AG09309 (cell line): ENCODE results near the gene MEGF11.

Source experiments
- DNase-seq: peaks from one replicate; pipeline ENCODE4 v3.0.0-alpha.2; 2010; ENCODE audit warnings: low read depth
- H3K4me3 ChIP-seq: 2 replicates; pipeline ENCODE4 v1.5.1; 2011; ENCODE audit warnings: mild to moderate bottlenecking, low read depth, low read length, moderate library complexity; ENCODE audit not compliant: control insufficient read depth
- CTCF ChIP-seq: IDR thresholded peaks from 2 replicates; pipeline ENCODE4 v1.5.1; 2011; ENCODE audit warnings: mild to moderate bottlenecking, low read depth, low read length, inconsistent platforms; ENCODE audit not compliant: insufficient read depth, control insufficient read depth; ENCODE audit errors: missing control alignments

Gene MEGF11

GRCh38 chr15:66016199-66016598, 237.4 kb downstream of the MEGF11 start:
- no peak for DNase-seq
- TF ChIP-seq CTCF = no peak
- H3K4me3 ChIP-seq = no peak overlapping the region

- no peak overlapping the region for H3K4me3 ChIP-seq
- no peak for DNase-seq
- no peak for TF ChIP-seq CTCF
These were observed 238.8 kb downstream of the MEGF11 start for GRCh38 chr15:66014635-66015182.

DNA sequence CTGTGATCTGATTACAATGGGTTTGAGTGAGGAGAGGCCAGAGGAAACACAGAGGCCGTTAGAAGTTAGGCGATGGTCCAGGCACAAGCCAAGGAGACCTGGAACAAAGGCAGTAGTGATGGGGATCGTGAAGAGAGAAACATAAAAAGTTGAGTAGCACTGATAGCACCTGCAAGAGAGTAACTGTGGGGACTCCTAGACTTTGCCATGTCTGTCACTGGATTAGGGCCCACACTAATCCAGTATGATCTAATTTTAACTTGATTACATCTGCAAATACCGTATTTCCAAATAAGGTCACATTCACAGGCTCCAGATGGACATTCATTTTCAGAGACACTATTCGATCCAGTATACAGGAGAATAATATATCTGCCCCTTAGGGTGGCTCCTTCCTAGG, 239.5 kb downstream of the MEGF11 start:
- no peak for DNase-seq
- TF ChIP-seq CTCF = no peak
- no peak overlapping the region for H3K4me3 ChIP-seq

GRCh38 chr15:66008940-66009562, 244.5 kb downstream of the MEGF11 start:
- no peak for DNase-seq
- H3K4me3 ChIP-seq = no peak overlapping the region
- no peak for TF ChIP-seq CTCF

DNA sequence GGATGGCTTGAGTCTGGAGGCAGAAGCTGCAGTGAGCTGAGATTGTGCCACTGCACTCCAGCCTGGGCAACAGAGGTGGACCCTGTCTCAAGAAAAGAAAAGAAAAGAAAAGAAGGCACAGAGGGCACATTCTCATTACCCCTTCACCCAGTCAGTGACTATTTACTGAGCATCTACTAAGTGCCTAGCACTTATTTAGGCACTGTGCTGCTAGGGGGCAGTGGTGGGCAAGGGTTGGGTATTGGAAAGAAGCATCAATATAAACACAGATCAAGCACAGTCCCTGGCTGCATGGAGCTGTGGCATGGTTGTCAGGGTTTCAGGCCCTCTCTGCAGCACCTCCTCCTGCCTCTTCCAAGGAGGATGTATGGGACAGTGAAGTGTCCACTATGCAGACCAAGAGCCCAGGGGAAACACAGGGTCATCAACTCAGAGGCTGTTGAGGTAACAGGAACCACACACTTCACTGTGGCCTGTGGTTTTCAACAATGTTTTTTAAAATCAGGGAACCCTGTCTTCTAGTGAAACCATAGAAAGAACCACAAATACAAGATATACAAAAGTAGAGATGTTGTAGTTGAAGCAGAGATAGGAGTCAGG, 245.8 kb downstream of the MEGF11 start:
- H3K4me3 ChIP-seq = no peak overlapping the region
- no peak for TF ChIP-seq CTCF
- no peak for DNase-seq

DNA sequence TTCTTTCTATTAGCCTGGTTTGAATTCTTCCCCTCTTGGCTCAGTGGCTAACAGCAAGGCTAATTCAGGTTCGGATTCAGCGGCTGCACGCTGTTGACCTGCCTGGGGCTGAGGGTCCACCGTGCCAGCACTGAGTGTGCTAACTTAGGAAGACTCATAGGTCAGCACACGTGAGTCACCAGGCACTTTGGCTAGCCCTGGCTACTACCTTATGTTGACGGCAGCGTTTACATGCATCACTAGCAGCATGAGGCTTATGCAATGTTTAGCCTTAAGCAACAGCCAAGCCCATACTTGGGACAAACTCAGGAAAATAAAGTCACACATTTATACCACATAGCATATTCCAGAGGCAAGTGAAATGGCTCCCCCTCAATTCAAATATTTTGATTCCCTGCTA, 246.6 kb downstream of the MEGF11 start:
- no peak overlapping the region for H3K4me3 ChIP-seq
- TF ChIP-seq CTCF = no peak
- DNase-seq = peak; percentile 2
